Right kidney (tissue), 1 donor: ENCODE measurements around the gene DCAF6.

Experiments used
- DNase-seq: peaks from one replicate; pipeline ENCODE4 v3.0.0-alpha.2; 2016

Gene DCAF6

GRCh38 chr1:168087696-168088095 is 151.2 kb downstream of the DCAF6 start:
- DNase-seq: no peak

GRCh38 chr1:168088511-168089325 is 152.2 kb downstream of the DCAF6 start:
- DNase-seq: no peak

GRCh38 chr1:168089326-168089978 is 153.0 kb downstream of the DCAF6 start:
- no peak for DNase-seq

- no peak for DNase-seq
These were observed 153.5 kb downstream of the DCAF6 start for GRCh38 chr1:168089979-168090337.

GRCh38 chr1:168090395-168090794 is 153.9 kb downstream of the DCAF6 start:
- DNase-seq: no peak

- no peak for DNase-seq
These were observed 154.6 kb downstream of the DCAF6 start for GRCh38 chr1:168091063-168091462.

GRCh38 chr1:168091720-168092550 is 155.5 kb downstream of the DCAF6 start:
- no peak for DNase-seq

GRCh38 chr1:168092566-168093355 is 156.3 kb downstream of the DCAF6 start:
- DNase-seq: no peak

- DNase-seq: no peak
These were observed 157.1 kb downstream of the DCAF6 start for GRCh38 chr1:168093616-168094015.

GRCh38 chr1:168095476-168095875 is 159.0 kb downstream of the DCAF6 start:
- DNase-seq: no peak

- DNase-seq: no peak
These were observed 160.0 kb downstream of the DCAF6 start for GRCh38 chr1:168096296-168097165.

- DNase-seq: no peak
These were observed 161.5 kb downstream of the DCAF6 start for GRCh38 chr1:168097921-168098528.

GRCh38 chr1:168098534-168099320 is 162.2 kb downstream of the DCAF6 start:
- no peak for DNase-seq

- no peak for DNase-seq
These were observed 162.9 kb downstream of the DCAF6 start for GRCh38 chr1:168099337-168099801.

GRCh38 chr1:168100315-168101002 is 164.0 kb downstream of the DCAF6 start:
- no peak for DNase-seq

- no peak for DNase-seq
These were observed 164.9 kb downstream of the DCAF6 start for GRCh38 chr1:168101336-168101735.

GRCh38 chr1:168102487-168102886 is 166.0 kb downstream of the DCAF6 start:
- DNase-seq: no peak

GRCh38 chr1:168104535-168104934 is 168.1 kb downstream of the DCAF6 start:
- no peak for DNase-seq

- DNase-seq: no peak
These were observed 169.4 kb downstream of the DCAF6 start for GRCh38 chr1:168105846-168106245.
